Superior temporal gyrus (tissue), 1 donor: ENCODE measurements around the gene ZSCAN31.
"Not testable (repeated sequence)": the region's sequence is repeated elsewhere in the genome, so short reads cannot be mapped to it uniquely, and the experiment has no call there.

Experiments
- DNase-seq: peaks from one replicate; pipeline ENCODE4 v3.0.0-alpha.2; 2016; ENCODE audit errors: extremely low spot score

The ZSCAN31 gene

DNA sequence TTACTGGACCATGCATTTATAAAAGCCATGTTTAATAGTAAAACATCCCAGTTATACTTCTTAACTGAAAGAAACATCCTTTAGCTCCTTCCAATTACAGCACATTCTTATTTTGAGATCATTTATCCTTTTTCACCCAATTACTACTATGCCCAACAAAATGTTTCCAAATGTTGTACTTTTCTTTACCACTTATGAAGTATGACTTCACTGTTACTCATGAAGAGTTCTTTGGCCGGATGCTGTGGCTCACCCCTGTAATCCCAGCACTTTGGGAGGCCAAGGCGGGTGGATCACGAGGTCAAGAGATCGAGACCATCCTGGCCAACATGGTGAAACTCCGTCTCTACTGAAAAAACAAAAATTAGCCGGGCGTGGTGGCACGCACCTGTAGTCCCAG is 18.1 kb downstream of the ZSCAN31 start:
- not testable (repeated sequence) for DNase-seq

DNA sequence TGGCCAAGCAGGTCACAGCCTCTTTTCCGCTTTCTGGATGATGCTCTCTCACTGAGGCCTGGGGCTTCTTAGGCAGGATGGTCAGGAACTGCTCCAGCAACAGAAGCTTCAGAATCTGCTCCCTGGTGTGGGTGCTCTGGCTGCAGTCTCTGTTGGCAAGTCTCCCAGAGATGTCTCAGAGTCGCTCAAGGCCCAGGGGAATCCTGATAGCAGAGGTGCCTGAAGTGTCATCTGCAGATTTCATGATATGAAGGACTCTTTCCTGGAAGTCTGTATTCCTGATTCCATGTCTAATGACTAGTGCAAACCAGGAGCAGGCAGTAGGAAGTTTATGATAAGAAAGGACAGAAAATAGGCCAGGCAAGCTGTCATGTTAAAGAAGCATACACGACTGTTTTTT is 20.3 kb downstream of the ZSCAN31 start:
- DNase-seq, result peak; percentile 9

DNA sequence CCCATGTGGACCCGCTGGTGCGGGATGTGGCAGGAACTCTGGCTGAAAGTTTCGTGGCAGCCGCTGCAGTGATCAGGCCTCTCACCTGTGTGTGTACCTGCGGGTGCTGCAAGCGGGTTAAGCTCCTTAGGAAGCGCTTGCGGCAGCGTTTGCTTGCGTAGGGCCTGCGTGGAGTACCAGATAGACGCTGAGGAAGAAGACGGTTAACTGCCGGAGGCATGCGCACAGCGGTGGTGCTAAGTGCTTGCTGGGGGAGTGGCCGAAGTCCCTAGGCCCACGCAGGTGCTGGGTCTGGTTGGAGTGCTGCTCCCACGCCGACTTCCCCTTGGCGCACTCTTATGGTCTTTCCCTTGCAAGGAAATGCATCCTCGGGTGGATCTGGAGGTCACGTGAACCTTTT is 23.0 kb downstream of the ZSCAN31 start:
- DNase-seq, result no peak

DNA sequence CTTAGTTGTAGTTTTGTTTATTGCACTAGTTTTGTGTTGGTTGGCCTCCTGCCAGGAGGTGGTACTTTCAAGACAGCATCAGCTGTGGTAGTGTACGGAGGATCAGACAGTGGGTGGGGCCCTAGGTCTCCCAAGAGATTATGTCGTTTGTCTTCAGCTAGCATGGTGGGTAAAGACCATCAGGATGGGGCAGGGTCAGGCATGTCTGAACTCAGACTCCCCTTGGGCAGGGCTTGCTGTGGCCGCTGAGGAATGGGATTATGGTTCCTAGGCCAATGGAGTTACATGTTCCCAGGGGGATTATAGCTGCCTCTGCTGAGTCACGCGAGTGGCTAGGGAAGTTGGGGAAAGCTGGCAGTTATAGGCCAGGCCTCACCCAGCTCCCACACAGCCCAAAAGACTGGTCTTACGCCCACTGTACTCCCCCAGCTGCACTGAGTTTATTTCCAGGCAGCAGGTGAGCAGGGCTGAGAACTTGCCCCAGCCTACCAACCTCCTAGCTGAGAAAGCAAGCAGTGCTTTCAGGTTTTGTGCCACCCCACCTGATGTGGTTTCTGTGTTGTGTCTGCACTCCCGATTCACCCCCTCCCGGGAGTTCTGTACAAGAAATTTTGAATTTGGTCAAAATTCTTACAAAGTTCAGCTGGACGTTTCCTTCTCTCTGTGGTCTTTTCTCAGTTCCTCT is 24.7 kb downstream of the ZSCAN31 start:
- DNase-seq, result no peak

DNA sequence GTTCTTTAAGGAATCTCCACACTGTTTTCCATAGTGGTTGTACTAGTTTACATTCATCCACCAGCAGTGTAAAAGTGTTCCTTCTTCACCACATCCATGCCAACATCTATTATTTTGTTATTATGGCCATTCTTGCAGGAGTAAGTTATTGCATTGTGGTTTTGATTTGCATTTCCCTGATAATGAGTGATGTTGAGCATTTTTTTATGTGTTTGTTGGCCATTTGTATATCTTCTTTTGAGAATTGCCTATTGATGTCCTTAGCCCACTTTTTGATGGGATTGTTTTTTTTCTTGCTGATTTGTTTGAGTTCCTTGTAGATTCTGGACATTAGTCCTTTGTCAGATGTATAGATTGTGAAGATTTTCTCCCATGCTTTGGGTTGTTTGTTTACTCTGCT is 29.6 kb downstream of the ZSCAN31 start:
- not testable (repeated sequence) for DNase-seq

DNA sequence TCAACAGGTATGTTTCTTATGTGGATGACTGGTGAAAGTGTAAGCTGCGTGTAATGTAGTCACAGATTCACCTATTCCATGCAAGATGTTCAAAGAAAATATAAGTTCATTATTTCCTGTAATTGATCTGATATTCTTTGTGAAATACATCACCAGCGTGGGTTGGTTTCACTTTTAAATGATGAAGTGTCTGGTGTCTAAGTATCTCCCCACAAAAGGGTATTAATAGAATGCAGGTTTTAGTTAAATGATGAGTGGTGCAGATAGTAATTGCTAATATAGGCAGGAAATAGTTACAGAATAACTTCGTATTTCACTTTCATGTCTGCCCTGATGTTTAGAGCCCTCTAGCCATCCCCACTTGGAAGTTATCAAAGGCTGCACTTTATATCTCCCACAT is 32.4 kb downstream of the ZSCAN31 start:
- no peak for DNase-seq

DNA sequence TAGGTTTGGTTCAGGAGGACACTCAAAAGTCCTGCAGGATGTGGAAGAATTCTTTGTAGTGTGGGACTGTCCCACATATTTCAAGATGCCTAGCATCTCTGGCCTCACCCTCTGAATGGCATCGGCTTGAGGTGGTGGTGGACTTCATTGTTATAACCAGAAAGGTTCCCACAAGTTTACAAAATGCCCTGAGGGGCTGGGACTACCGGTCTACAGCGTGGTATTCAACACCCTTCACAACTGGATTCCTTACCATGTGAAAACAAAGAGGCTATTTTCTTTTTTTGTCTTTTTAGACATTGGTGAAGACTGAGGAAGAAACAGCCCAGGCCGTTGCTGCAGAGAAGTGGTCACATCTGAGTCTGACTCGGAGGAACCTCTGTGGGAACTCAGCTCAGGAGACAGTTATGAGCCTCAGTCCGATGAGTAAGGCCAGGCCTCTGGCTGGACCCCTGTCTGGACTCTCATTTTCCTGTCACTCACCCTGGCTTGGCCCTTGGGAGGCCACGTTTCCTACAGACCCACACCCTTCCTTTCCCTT is 39.4 kb downstream of the ZSCAN31 start:
- no peak for DNase-seq

DNA sequence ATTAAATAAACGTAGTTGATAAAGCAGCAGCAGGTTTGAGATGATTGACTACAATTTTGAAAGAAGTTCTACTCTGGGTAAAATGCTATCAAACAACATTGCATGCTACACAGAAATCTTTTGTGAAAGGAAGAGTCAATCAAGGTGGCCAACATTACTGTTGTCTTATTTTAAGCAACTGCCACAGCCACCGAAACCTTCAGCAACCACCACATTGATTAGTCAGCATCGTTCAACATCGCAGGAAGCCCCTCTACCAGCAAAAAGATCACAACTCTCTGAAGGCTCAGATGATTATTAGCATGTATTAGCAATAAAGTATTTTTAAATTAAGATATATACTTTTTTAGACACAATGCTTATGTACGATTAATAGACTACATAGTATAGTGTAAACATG is 40.6 kb downstream of the ZSCAN31 start:
- no peak for DNase-seq

DNA sequence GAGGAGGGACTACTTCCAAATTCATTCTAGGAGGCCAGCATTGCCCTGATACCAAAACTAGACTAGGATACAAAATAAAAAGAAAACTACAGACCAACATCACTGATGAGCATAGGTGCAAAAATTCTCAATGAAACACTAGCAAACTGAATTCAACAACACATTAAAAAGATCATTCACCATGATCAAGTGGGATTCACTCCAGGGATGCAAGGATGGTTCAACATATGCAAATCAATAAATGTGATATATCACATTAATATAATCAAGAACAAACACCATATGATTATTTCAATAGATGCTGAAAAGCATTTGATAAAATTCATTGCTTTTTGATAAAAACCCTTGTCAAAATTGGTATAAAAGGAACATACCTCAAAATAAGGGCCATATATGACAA is 44.4 kb downstream of the ZSCAN31 start:
- no peak for DNase-seq

DNA sequence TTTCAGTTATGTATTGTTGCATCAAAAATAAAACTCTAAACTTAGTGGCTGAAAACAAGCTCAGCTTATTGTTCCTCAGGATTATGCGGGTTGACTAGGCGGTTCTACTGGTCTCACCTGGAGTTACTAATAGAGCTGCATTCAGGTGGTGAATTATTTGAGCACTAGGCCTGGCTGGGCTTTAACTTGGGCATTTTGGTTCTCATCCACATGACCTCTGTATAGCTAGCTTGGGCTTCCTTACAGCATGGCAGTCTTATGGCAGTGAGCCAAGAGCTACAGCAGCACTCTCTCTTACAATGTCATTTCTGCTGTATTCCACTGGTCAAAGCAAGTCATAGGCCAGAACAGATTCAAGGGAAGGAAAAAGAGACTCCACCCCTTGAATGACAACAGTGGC is 53.0 kb downstream of the ZSCAN31 start:
- DNase-seq, result no peak

DNA sequence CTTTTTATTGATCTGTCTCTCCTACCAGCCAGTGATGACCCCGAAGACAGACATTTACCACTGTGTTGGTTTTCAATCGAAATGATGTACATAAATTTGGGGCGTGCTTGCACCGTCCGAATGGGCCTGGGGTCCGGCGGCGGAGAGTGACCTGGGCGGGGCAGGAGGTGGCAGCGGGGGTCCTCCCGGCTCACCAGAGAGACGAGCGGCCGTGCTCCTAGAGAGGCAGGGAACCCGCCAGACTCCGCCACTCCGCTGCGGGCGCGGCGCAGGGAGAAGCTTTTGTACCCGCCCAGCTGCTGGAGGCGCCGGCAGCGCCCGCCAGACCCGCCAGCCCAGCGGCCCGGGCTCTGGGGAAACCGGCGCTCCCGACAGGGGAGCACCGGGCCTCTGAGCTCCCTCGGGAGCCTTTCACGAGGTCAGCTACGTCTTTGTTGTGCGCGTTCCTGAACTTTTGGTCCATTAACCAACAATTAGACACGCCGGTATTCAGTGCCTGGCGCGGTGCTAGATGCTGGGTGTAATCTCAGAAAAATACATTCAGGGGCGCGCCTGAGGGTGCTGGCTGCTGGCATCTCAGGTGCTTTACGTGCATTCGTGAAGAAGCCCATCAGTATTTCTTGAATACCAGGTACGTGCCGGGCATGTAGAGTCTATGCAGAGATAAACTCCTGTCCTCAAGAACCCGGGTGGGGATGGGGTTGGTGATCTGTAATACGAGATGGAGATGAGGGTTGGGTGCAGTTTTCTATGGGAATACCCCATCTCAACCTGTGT is 54.5 kb downstream of the ZSCAN31 start, which contains the start of gene PGBD1:
TSS of gene PGBD1 (plus strand) at position 285 of the 777 bp plus-strand sequence. CDS start 2,242 bp downstream, outside the sequence.
- DNase-seq, result peak; percentile 57

DNA sequence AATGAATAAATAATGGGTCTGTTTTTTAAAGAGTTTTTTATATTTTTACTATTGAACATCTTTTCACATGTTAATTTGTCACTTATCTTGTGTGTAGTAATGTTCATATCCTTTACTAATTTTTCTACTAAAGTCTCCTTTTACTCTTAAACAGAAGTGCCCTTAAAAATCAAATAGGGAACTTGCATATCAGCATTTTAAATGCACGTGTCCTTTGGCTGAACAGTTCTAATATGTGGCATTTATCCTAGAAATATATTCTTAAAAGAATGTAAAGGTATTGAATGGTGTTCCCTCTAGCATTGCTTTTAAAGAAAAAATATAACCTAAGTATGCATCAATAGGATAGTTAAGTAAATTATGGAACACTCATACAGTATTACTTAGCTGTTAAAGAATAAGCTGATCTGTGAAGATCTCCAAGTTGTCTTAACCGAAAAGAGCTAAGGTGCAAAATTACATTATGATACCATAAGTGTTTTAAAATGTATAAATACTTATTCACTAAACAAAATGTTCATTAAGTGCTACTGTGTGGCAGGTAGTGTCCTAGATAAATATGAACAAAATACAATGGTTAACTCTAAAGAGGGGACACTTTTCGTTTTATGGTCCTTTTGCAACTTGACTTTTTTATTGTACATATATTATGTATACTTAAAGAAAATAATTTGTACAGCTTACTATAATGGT is 55.2 kb downstream of the ZSCAN31 start:
- DNase-seq, result peak; percentile 17

DNA sequence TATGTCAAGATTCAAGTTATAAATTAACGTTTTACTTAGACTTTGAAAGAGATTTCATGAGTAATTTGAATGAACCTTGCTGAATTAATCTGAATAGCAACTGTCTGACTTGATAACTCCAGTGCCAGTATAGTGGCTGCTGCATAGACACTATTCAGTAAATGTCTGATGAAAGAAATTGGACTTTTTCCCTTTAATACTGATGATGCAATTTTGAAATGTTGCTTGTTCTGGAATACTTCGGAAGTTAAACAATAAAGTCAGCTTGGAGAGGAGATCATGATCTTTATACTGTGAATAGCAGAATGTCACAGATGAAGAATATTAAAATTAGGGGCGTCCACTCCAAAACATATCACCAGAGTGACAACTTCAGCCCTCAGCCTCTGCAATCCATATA is 58.2 kb downstream of the ZSCAN31 start:
- no peak for DNase-seq

DNA sequence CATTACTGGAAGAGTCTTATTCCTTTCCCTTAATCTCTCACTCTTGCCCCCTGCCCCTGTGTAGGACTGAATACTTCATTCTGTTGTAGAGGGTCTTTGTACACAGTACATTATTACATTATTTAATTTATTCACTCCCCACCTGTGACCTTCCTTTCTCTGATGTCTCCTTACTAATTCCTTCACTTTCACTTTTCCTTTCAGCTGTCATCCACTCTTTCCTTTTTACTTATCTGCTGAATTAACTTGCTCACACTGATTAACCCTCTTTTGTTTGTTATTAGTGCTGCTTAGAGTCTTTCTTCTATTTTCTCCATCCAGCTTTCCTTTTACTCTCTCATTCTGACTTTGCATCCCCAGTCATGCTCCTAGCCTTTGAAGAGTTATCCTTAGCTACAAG is 61.1 kb downstream of the ZSCAN31 start:
- no peak for DNase-seq
